Neutrophil (primary cell): ENCODE results near the gene TPK1.

Source experiments
- H3K27ac ChIP-seq: fragments of 200-600 bp; sonication (generic); 2 replicates; pipeline ENCODE4 v1.5.1; 2016; ENCODE audit warnings: mild to moderate bottlenecking, moderate library complexity
- H3K27me3 ChIP-seq: fragments of 200-600 bp; sonication (generic); 2 replicates; pipeline ENCODE4 v1.6.0; 2016; ENCODE audit warnings: mild to moderate bottlenecking
- H3K36me3 ChIP-seq: fragments of 200-600 bp; sonication (generic); 2 replicates; pipeline ENCODE4 v1.5.1; 2017
- H3K4me1 ChIP-seq, 2 experiments: fragments of 200-600 bp in 1 of 2; sonication (generic) in 1 of 2; 1 replicate in 1 of 2; 2 replicates in 1 of 2; pipeline versions ENCODE4 v1.5.1 to v1.6.1; 2013 to 2016; ENCODE audit warnings: low read depth in 1 of 2, low read length in 1 of 2, mild to moderate bottlenecking in 1 of 2, moderate library complexity in 1 of 2; ENCODE audit not compliant: control insufficient read depth in 1 of 2, insufficient read depth in 1 of 2
- H3K4me3 ChIP-seq, 2 experiments: fragments of 200-600 bp in 1 of 2; sonication (generic) in 1 of 2; 1 replicate in 1 of 2; 2 replicates in 1 of 2; pipeline ENCODE4 v1.5.1; 2013 to 2016; ENCODE audit warnings: low read depth in 1 of 2, low read length in 1 of 2, mild to moderate bottlenecking in 1 of 2, moderate library complexity in 1 of 2
- H3K9me3 ChIP-seq: fragments of 200-600 bp; sonication (generic); 2 replicates; pipeline ENCODE4 v1.5.1; 2016
- TF ChIP-seq, protein P1 (sequence below): fragments of 200-600 bp; sonication (generic); IDR thresholded peaks from 2 replicates; pipeline ENCODE4 v1.5.1; 2016; ENCODE audit warnings: antibody characterized with exemption

Gene TPK1

DNA sequence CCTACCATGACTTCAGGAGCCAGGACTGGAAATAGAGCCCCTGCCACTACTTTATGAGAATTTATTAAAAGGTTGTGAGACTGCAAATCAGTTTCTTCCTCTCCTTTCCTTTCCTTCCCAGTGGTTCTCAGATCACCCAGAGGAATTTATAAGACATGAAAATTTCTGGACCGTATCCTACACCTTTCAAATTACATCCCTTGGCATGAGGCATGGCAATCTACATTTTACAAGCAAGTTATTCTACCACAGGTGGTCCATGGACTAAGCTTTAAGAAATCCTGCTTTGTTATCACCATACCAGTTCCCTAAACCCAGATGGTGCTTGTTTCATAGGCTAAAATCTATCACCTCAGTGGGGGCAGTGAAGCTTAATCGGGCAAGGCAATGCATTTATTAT lies 66.5 kb downstream of the TPK1 start:
- TF ChIP-seq, protein P1, sequence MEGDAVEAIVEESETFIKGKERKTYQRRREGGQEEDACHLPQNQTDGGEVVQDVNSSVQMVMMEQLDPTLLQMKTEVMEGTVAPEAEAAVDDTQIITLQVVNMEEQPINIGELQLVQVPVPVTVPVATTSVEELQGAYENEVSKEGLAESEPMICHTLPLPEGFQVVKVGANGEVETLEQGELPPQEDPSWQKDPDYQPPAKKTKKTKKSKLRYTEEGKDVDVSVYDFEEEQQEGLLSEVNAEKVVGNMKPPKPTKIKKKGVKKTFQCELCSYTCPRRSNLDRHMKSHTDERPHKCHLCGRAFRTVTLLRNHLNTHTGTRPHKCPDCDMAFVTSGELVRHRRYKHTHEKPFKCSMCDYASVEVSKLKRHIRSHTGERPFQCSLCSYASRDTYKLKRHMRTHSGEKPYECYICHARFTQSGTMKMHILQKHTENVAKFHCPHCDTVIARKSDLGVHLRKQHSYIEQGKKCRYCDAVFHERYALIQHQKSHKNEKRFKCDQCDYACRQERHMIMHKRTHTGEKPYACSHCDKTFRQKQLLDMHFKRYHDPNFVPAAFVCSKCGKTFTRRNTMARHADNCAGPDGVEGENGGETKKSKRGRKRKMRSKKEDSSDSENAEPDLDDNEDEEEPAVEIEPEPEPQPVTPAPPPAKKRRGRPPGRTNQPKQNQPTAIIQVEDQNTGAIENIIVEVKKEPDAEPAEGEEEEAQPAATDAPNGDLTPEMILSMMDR, result no peak
- no peaks in the 10 kb centered on the region for H3K27me3 ChIP-seq
- H3K36me3 ChIP-seq, result no peaks in the 10 kb centered on the region
- H3K4me1 ChIP-seq, result no peaks in the 10 kb centered on the region
- no peaks in the 10 kb centered on the region for H3K9me3 ChIP-seq
- H3K4me3 ChIP-seq, result no peak overlapping the region
- H3K27ac ChIP-seq, result no peak overlapping the region

DNA sequence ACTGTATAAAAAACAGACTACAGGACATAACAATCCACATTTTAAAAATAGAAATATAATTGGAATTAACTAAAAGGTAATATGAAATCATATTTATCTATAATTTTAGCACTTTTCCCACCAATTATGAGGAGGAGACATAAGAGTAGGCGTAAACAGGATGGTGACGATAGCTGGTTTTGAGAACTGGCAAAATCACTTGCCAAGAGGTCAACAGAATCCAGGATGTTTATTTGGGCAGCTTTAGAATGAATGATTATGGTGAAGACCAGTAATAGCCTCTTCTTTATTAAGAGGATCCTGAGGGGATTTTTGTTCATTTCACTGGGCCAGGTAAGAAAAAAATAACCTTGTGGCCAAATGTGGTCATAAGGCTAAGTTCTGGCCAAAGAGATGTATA lies 67.2 kb downstream of the TPK1 start:
- Histone ChIP-seq H3K9me3 (no peaks in the 10 kb centered on the region), H3K27ac (no peak overlapping the region), H3K27me3 (no peaks in the 10 kb centered on the region), H3K4me1 (no peaks in the 10 kb centered on the region), H3K36me3 (no peaks in the 10 kb centered on the region), H3K4me3 (no peak overlapping the region)
- TF ChIP-seq, protein P1, result no peak

DNA sequence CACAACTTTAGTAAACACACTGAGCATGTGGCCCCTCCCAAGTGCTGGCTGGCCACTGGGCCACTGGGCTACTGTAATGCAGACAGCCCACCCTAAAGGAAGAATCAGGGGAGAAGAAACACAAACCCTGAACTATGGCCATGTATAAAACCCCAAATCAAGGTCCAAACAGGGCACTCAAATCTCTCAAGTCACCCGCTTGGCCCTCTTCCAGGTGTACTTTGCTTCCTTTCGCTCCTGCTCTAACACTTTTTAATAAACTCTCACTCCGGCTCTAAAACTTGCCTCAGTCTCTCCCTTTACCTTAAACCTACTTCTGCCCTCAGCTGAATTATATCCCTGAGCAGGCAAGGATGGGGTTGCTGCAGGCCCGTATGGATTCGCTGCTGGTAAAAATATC lies 72.6 kb downstream of the TPK1 start:
- Histone ChIP-seq H3K4me3 (no peak overlapping the region), H3K9me3 (no peaks in the 10 kb centered on the region), H3K36me3 (no peaks in the 10 kb centered on the region), H3K27ac (no peak overlapping the region), H3K4me1 (no peaks in the 10 kb centered on the region), H3K27me3 (no peaks in the 10 kb centered on the region)
- TF ChIP-seq, protein P1, result no peak

DNA sequence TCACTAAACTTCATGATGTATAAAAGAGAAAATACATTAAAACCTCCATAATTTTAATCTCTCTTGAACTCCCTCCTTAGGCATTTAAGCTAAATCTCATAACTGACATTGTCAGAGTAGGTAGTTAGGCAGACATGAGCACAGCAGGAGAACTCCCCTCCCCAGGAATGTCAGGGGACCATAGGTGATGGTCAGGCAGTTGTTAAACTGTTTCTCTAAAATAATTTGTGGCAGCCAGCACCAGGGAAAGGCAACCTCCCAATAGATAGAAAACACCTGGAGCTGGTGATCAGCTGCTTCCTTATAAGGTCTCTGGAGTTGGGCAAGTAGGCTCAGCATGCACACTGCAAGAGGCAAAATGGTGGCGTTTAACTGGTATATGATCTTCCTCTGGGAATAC lies 73.0 kb downstream of the TPK1 start:
- TF ChIP-seq, protein P1, result no peak
- no peaks in the 10 kb centered on the region for H3K4me1 ChIP-seq
- no peak overlapping the region for H3K27ac ChIP-seq
- H3K27me3 ChIP-seq, result no peaks in the 10 kb centered on the region
- no peaks in the 10 kb centered on the region for H3K36me3 ChIP-seq
- H3K4me3 ChIP-seq, result no peak overlapping the region
- H3K9me3 ChIP-seq, result no peaks in the 10 kb centered on the region

DNA sequence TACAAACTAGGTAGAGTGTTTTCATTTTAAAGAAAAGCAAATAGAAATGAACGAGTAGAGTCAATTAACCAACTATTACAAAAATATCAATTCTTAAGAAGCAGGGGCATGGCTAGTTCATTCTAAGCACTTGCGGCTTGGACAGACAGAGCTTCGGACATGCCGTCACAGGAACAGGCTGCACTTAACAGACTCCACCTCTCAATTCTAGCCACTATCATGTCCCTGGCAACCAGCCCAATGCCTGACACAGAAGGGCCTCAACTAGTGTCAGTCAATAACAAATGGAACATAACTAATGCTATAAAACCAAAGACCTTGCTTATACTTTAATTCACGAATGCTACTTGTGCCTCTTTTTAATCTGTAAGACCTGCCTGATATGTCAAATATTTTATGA lies 74.4 kb downstream of the TPK1 start:
- TF ChIP-seq, protein P1, result no peak
- no peaks in the 10 kb centered on the region for H3K4me1 ChIP-seq
- no peaks in the 10 kb centered on the region for H3K36me3 ChIP-seq

DNA sequence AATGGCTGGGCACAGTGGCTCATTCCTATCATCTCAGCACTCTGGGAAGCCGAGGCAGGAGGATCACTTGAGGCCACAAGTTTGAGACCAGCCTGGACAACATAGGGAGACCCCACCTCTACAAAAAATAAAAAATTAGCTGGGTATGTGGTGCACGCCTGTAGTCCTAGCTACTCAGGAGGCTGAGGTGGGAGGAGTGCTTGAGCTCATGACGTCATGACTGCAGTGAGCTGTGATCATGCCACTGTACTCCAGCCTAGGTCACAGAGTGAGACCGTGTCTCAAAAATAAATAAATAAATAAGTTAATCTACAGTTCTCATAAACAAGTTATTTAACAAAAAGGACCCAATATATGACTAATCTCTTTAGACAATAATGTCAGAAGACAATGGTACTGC lies 76.2 kb downstream of the TPK1 start:
- no peaks in the 10 kb centered on the region for H3K27me3 ChIP-seq
- no peak overlapping the region for H3K27ac ChIP-seq
- H3K9me3 ChIP-seq, result no peaks in the 10 kb centered on the region
- TF ChIP-seq, protein P1, result no peak
- no peaks in the 10 kb centered on the region for H3K36me3 ChIP-seq
- H3K4me1 ChIP-seq, result no peaks in the 10 kb centered on the region
- no peak overlapping the region for H3K4me3 ChIP-seq

More for the DNA sequence above, 74.4 kb downstream of the TPK1 start:
- H3K27me3 ChIP-seq, result no peaks in the 10 kb centered on the region
- H3K4me3 ChIP-seq, result no peak overlapping the region
- no peaks in the 10 kb centered on the region for H3K9me3 ChIP-seq
- H3K27ac ChIP-seq, result no peak overlapping the region
